ENCODE measurements around the gene MAL.
"Not testable (repeated sequence)": the region's sequence is repeated elsewhere in the genome, so short reads cannot be mapped to it uniquely, and the experiment has no call there.

Gene MAL

DNA sequence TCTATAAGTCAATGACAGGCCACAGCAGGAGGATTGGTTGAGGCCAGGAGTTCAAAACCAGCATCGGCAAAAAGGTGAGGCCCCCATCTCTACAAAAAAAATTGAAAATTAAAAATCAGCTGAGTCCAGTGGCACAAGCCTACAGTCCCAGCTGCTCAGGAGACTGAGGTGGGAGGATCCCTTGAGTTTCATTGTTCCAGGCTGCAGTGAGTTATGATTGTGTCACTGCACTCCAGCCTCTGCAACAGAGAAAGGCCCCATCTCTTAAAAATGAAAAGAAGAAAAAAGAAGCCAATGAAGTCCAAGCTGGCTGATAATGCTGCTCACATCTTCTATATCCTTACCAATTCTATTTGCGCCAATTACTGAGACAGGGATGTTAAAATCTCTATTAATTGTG lies 57.0 kb downstream of the MAL start:
- H3K4me3 ChIP-seq (ENCODE audit: low read depth, low read length), result no peak overlapping the region
- DNase-seq (ENCODE audit: low read depth, low spot score), result no peak
- TF ChIP-seq, protein P1, sequence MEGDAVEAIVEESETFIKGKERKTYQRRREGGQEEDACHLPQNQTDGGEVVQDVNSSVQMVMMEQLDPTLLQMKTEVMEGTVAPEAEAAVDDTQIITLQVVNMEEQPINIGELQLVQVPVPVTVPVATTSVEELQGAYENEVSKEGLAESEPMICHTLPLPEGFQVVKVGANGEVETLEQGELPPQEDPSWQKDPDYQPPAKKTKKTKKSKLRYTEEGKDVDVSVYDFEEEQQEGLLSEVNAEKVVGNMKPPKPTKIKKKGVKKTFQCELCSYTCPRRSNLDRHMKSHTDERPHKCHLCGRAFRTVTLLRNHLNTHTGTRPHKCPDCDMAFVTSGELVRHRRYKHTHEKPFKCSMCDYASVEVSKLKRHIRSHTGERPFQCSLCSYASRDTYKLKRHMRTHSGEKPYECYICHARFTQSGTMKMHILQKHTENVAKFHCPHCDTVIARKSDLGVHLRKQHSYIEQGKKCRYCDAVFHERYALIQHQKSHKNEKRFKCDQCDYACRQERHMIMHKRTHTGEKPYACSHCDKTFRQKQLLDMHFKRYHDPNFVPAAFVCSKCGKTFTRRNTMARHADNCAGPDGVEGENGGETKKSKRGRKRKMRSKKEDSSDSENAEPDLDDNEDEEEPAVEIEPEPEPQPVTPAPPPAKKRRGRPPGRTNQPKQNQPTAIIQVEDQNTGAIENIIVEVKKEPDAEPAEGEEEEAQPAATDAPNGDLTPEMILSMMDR (IDR thresholded peaks at IDR 0.05; ENCODE audit: low read depth, low read length), result no peak
- in situ Hi-C loops (cut with HindIII; ENCODE audit: low sequenced_read_pairs), result no loop called here

DNA sequence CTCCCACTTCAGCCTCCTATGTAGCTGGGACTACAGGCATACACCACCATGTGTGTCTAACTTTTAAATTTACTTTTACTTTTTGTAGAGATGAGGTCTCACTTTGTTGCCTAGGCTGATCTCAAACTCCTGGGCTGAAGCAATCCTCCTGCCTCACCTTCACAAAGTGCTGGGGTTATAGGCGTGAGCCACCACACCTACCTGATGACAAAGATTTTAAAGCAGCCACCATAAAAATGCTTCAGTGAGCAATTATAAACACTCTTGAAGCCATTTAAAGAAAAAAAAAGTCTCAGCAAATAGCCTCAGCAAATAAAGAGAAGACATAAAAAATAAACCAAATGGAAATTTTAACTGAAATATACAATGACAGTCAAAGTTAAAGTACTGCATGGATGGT lies 60.5 kb downstream of the MAL start:
- TF ChIP-seq, protein P1 (IDR thresholded peaks at IDR 0.05; ENCODE audit: low read depth, low read length), result no peak
- in situ Hi-C loops (cut with HindIII; ENCODE audit: low sequenced_read_pairs), result no loop called here
- H3K4me3 ChIP-seq (ENCODE audit: low read depth, low read length), result no peak overlapping the region
- DNase-seq (ENCODE audit: low read depth, low spot score), result no peak

DNA sequence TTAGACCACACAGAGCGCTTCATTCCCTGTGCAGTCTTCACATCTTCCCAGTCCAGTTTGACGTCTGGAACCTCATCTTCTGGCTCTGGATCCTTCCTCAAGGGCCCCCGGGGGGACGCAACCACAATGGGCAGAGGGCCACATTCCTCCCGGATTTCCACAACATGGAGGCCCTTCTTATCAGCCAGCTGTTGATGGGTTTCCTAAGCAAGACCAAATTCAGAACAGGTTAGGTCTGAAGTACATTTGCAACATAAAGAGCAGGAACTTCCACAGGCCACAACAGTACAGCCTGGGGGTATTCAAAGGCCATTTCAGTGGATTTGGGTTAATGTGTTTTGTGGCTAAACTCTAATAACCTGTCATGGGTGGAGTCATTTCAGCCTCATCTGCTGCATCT lies 61.9 kb downstream of the MAL start:
- H3K4me3 ChIP-seq (ENCODE audit: low read depth, low read length), result no peak overlapping the region
- no peak for DNase-seq (ENCODE audit: low read depth, low spot score)
- TF ChIP-seq, protein P1 (IDR thresholded peaks at IDR 0.05; ENCODE audit: low read depth, low read length), result no peak
- in situ Hi-C loops (cut with HindIII; ENCODE audit: low sequenced_read_pairs), result no loop called here

DNA sequence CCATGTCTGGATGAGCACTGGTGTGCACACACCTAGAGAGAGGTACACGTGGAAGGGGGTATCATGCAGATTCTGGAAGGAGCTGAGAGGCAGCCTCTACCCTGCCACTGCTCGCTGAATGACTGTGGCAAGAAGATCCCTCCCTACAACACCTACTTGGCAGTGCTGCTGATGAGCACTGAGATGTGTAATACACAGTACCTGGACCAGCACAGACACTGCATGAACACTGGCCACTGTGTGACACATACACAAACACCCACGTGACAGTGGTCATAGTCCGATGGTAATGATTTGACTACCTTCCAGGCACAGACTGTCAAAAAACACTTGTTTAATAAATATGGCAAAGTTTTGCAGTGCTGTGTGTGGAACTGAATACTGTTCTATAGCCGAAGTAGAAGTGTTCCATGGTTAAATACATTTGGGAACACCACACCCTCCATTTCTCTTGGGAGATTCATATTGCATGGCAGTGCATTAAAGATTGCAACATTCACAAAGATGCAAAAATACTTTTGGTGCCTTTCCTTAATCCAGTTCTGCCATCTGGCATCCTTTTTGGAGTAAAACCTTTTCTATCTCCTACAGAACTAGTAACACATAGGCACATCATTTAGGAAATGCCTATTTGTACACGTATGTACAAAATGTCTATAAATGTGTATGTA lies 66.5 kb downstream of the MAL start:
- TF ChIP-seq, protein P1 (IDR thresholded peaks at IDR 0.05; ENCODE audit: low read depth, low read length), result no peak
- in situ Hi-C loops (cut with HindIII; ENCODE audit: low sequenced_read_pairs), result no loop called here
- no peak overlapping the region for H3K4me3 ChIP-seq (ENCODE audit: low read depth, low read length)
- no peak for DNase-seq (ENCODE audit: low read depth, low spot score)

DNA sequence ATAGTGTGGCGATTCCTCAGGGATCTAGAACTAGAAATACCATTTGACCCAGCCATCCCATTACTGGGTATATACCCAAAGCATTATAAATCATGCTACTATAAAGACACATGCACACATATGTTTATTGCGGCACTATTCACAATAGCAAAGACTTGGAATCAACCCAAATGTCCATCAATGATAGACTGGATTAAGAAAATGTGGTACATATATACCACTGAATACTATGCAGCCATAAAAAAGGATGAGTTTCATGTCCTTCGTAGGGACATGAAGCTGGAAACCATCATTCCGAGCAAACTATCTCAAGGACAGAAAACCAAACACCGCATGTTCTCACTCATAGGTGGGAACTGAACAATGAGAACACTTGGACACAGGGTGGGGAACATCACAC lies 72.8 kb downstream of the MAL start:
- H3K4me3 ChIP-seq (ENCODE audit: low read depth, low read length); DNase-seq (ENCODE audit: low read depth, low spot score); in situ Hi-C loops (cut with HindIII; ENCODE audit: low sequenced_read_pairs): not testable (repeated sequence)

DNA sequence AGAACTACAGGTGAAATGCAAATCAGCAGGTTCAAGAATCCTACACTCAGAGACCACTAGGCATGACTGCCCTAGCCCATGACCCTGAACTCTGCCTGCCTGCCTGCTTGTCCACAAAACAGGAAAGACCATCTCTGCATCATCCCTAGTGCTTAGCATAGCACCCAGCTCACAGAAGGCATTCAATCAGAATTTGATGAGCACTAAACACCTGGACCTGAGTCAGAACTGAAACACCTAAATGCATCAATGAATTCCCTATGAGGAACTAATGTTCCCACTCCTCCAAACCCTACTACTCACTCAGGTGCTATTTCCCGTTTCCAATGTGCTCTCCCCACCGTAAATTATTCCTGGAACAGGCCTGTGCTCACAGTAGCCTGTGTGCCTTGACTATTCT lies 74.4 kb downstream of the MAL start:
- no peak overlapping the region for H3K4me3 ChIP-seq (ENCODE audit: low read depth, low read length)
- no peak for DNase-seq (ENCODE audit: low read depth, low spot score)
- TF ChIP-seq, protein P1 (IDR thresholded peaks at IDR 0.05; ENCODE audit: low read depth, low read length), result no peak
- in situ Hi-C loops (cut with HindIII; ENCODE audit: low sequenced_read_pairs), result no loop called here
